Measurements from ENCODE around the gene NADSYN1.

The NADSYN1 gene

DNA sequence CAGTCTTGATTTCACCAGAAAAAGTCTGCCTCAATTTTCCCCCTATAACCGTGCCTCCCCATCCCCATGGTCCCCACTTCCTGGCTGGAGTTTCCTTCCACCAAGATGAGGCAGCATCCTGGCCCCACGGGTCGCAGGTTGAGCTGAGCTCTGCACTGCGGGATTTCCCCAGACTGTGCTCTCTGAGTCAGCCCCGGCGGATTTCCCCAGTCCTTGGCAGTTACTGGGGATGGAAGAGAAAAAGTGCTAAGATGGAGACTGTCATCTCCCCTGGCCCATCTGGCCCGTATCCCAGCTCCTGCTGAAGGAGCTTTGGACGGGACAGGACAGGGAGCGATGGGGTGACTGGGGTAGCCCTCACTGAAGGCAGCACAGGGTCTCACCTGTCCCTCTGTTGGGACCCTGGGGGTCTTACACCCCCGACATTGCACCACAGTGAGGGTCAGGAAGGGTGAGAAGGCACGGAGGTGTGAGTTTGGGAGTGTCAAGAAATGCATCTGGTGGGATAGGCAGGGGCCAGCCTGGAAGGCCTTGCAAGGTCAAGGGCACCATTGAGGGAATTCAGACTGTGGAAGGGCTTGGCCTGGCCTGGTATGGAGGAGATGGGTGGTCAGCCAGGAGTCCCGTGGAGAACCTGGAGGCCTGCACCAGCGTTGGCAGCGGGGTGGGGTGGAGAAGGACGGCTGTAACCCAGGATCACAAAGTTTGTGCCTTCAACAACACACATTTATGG, 36.5 kb downstream of the NADSYN1 start:
- Histone ChIP-seq H3K36me3 (ENCODE audit: control insufficient read depth in 1 of 2, insufficient read depth in 2 of 2, low read length in 2 of 2) (peaks cover 37 to 85% of the 10 kb centered on the region in 2 donors), H3K4me1 (ENCODE audit: control insufficient read depth in 1 of 2, insufficient read depth in 2 of 2, low read length in 2 of 2) (no peaks in the 10 kb centered on the region), H3K9me3 (ENCODE audit: control insufficient read depth in 1 of 2, low read length in 2 of 2) (no peaks in the 10 kb centered on the region), H3K27ac (ENCODE audit: low read depth, low read length) (no peak overlapping the region), H3K4me3 (ENCODE audit: low read depth in 1 of 2, low read length in 2 of 2) (no peak overlapping the region), H3K27me3 (ENCODE audit: control insufficient read depth in 1 of 2, insufficient read depth in 2 of 2, low read length in 2 of 2) (no peaks in the 10 kb centered on the region), H3K9ac (ENCODE audit: low read depth in 1 of 2, low read length in 2 of 2) (no peak overlapping the region)

DNA sequence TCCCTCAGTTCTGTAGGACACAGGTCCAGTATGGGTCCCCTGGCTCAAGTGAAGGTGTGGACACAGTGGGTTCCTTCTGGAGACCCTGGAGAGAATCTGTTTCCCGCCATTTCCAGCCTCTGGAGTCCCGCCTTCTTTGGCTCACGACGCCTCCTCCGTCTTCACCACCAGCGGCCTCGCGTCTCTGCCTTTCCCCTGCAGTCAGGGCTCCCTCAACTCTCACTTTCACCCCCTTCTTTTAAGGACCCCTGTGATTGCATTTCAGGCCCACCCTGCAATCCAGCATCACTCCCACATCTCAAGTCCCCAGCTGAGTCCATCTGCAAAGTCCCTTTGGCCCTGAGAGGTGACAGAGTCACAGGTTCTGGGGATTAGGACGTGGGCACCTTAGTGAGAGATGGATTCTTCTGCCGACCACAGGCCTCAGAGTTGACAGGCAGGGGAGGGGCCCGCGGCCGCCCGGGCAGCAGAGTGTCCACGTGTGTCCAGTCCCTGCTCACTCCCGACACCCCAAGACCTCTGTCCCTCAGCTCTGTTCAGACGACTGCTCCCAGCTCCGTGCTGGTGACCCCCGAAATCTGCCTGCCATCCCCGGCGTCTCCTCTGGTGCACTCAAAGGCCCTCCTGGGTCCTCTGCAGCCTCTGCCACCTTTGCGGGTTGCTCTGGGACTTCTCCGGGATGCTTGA, 37.2 kb downstream of the NADSYN1 start:
- no peak overlapping the region for H3K27ac ChIP-seq (ENCODE audit: low read depth, low read length)
- H3K9ac ChIP-seq (ENCODE audit: low read depth in 1 of 2, low read length in 2 of 2), result no peak overlapping the region
- no peaks in the 10 kb centered on the region for H3K27me3 ChIP-seq (ENCODE audit: control insufficient read depth in 1 of 2, insufficient read depth in 2 of 2, low read length in 2 of 2)
- no peak overlapping the region for H3K4me3 ChIP-seq (ENCODE audit: low read depth in 1 of 2, low read length in 2 of 2)
- no peaks in the 10 kb centered on the region for H3K4me1 ChIP-seq (ENCODE audit: control insufficient read depth in 1 of 2, insufficient read depth in 2 of 2, low read length in 2 of 2)
- H3K9me3 ChIP-seq (ENCODE audit: control insufficient read depth in 1 of 2, low read length in 2 of 2), result no peaks in the 10 kb centered on the region
- peaks cover 34 to 84% of the 10 kb centered on the region in 2 donors for H3K36me3 ChIP-seq (ENCODE audit: control insufficient read depth in 1 of 2, insufficient read depth in 2 of 2, low read length in 2 of 2)

DNA sequence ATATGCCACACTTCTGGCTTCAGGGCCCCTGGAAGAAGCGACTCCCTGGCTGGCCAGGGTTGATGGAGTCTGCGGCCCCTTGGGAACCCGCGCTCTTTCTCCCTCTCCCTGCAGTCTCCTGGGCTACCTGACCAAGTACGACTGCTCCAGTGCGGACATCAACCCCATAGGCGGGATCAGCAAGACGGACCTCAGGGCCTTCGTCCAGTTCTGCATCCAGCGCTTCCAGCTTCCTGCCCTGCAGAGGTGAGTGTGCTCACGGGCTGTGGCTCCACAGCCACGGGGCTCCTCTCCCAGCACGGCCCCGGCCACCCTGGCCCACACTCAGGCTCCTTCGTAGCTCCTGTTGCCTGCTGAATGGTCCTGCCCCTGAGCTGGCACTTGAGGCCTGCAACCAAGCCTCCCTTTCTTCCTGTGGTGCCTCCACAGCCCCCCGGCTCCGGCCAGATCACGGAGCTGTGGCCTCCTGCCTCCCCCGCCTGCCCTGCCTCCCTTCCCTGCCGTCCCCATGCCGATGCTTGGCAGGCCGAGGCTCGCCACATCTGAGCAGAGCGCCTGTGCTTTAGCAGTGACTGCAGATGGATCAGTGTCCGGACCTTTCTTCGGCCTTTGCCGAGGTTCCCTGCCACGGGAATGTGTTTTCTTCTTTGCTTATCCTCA, 37.9 kb downstream of the NADSYN1 start:
- Histone ChIP-seq H3K4me3 (ENCODE audit: low read depth in 1 of 2, low read length in 2 of 2) (no peak overlapping the region), H3K4me1 (ENCODE audit: control insufficient read depth in 1 of 2, insufficient read depth in 2 of 2, low read length in 2 of 2) (no peaks in the 10 kb centered on the region), H3K27me3 (ENCODE audit: control insufficient read depth in 1 of 2, insufficient read depth in 2 of 2, low read length in 2 of 2) (no peaks in the 10 kb centered on the region), H3K9ac (ENCODE audit: low read depth in 1 of 2, low read length in 2 of 2) (no peak overlapping the region), H3K27ac (ENCODE audit: low read depth, low read length) (no peak overlapping the region), H3K9me3 (ENCODE audit: control insufficient read depth in 1 of 2, low read length in 2 of 2) (no peaks in the 10 kb centered on the region), H3K36me3 (ENCODE audit: control insufficient read depth in 1 of 2, insufficient read depth in 2 of 2, low read length in 2 of 2) (peaks cover 32 to 84% of the 10 kb centered on the region in 2 donors)

DNA sequence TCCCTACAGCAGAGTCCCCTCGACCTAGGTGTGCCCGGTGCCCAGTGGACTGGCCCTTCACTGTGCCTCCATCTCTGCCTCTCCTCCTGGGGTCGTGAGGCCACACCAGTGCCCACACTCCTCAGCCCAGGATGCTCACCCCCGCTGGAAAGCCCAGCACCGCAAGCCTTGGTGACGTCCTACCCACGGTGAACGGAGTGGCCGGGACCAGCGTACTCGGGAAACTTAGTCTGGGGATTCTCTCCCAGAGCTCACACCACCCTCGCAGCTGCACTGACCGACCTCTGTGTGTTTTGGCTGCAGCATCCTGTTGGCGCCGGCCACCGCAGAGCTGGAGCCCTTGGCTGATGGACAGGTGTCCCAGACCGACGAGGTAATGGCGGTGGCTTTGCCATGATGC, 38.5 kb downstream of the NADSYN1 start:
- Histone ChIP-seq H3K9me3 (ENCODE audit: control insufficient read depth in 1 of 2, low read length in 2 of 2) (no peaks in the 10 kb centered on the region), H3K27ac (ENCODE audit: low read depth, low read length) (no peak overlapping the region), H3K27me3 (ENCODE audit: control insufficient read depth in 1 of 2, insufficient read depth in 2 of 2, low read length in 2 of 2) (no peaks in the 10 kb centered on the region), H3K36me3 (ENCODE audit: control insufficient read depth in 1 of 2, insufficient read depth in 2 of 2, low read length in 2 of 2) (peaks cover 32 to 84% of the 10 kb centered on the region in 2 donors), H3K9ac (ENCODE audit: low read depth in 1 of 2, low read length in 2 of 2) (no peak overlapping the region), H3K4me3 (ENCODE audit: low read depth in 1 of 2, low read length in 2 of 2) (no peak overlapping the region), H3K4me1 (ENCODE audit: control insufficient read depth in 1 of 2, insufficient read depth in 2 of 2, low read length in 2 of 2) (no peaks in the 10 kb centered on the region)

DNA sequence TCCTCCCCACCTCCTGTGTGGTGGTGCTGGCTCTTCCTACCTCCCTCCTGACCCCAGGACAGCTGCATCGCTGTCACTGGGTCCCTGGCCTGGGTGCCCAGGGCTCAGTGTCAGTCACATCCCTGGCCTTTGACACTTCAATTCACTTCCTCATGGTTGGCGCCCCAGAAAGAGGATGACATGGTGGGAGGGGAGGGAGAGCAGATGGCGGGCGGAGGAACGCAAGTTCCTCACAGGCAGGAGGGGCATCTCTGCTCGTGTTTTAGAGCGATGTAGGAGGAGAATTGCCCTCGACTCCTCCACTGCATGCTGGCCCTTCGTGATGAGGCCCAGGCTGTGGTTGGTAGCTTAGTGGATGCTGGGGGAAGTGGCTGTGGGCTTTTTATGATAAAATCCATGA, 38.9 kb downstream of the NADSYN1 start:
- Histone ChIP-seq H3K9me3 (ENCODE audit: control insufficient read depth in 1 of 2, low read length in 2 of 2) (no peaks in the 10 kb centered on the region), H3K36me3 (ENCODE audit: control insufficient read depth in 1 of 2, insufficient read depth in 2 of 2, low read length in 2 of 2) (peaks cover 33 to 86% of the 10 kb centered on the region in 2 donors), H3K4me1 (ENCODE audit: control insufficient read depth in 1 of 2, insufficient read depth in 2 of 2, low read length in 2 of 2) (no peaks in the 10 kb centered on the region), H3K27me3 (ENCODE audit: control insufficient read depth in 1 of 2, insufficient read depth in 2 of 2, low read length in 2 of 2) (no peaks in the 10 kb centered on the region), H3K27ac (ENCODE audit: low read depth, low read length) (no peak overlapping the region), H3K4me3 (ENCODE audit: low read depth in 1 of 2, low read length in 2 of 2) (no peak overlapping the region), H3K9ac (ENCODE audit: low read depth in 1 of 2, low read length in 2 of 2) (no peak overlapping the region)

DNA sequence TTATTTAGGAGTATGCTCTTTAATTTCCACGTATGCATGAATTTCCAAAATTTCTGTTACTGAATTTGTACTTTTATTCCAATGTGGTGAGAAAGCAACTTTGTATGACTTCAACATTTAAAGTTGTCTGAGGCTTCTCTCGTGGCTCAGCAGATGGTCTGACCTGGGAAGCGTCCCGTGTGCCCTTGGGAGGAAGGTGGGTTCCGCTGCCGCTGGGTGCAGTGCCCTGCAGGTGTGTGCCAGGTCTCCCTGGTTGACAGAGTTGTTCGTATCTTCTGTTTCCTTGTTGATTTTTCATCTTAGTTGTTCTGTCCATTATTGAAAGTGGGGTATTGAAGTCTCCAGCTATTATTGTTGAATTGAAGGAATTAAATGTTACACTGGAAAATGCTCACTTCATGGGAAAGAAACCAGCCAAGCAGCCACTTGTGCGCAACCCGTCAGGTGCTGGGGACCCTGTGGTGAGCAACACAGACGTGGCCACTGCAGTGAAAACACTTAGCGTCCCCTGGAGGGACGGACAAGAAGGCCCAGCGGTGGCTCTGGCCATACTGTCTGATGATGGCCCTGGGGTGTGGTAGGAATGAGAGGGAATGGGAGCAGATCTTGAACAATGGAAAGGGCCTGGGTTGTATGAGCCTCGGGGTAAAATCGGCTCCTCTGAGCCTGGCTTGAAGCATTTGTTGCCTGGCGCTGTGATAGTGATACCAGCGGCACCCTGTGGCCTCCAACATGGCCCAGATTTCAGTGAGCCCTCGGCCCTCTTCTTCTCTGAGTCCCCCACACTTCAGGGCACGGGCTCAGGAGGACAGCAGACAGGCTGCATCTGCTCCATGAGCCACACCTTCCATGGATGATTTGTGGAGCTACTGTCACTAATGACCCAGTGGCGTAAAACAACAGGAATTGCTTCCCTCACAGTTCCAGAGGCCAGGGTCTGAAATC, 42.6 kb downstream of the NADSYN1 start:
- Histone ChIP-seq H3K9me3 (ENCODE audit: control insufficient read depth in 1 of 2, low read length in 2 of 2) (no peaks in the 10 kb centered on the region), H3K27ac (ENCODE audit: low read depth, low read length) (no peak overlapping the region), H3K4me1 (ENCODE audit: control insufficient read depth in 1 of 2, insufficient read depth in 2 of 2, low read length in 2 of 2) (no peaks in the 10 kb centered on the region), H3K36me3 (ENCODE audit: control insufficient read depth in 1 of 2, insufficient read depth in 2 of 2, low read length in 2 of 2) (peaks cover 59 to 91% of the 10 kb centered on the region in 2 donors), H3K4me3 (ENCODE audit: low read depth in 1 of 2, low read length in 2 of 2) (no peak overlapping the region), H3K27me3 (ENCODE audit: control insufficient read depth in 1 of 2, insufficient read depth in 2 of 2, low read length in 2 of 2) (no peaks in the 10 kb centered on the region), H3K9ac (ENCODE audit: low read depth in 1 of 2, low read length in 2 of 2) (no peak overlapping the region)

DNA sequence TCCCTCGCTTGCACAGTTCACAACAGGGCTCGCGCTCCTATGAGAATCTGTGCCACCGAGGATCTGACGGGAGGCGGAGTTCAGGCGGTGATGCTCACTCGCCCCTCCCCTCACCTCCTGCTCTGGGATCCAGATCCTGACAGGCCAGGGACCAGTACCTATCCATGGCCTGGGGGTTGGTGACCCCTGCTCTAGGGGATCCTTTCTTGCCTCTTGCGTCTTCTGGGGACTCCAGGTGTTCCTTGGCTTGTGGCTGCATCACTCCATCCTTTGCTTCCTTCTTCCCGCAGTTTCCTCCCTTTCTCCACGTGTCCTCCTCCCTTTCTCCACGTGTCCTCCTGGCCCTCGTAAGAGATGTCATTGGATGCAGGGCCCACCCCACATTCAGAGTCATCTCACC, 43.4 kb downstream of the NADSYN1 start:
- H3K36me3 ChIP-seq (ENCODE audit: control insufficient read depth in 1 of 2, insufficient read depth in 2 of 2, low read length in 2 of 2), result peaks cover 64 to 91% of the 10 kb centered on the region in 2 donors
- no peaks in the 10 kb centered on the region for H3K9me3 ChIP-seq (ENCODE audit: control insufficient read depth in 1 of 2, low read length in 2 of 2)
- H3K27ac ChIP-seq (ENCODE audit: low read depth, low read length), result no peak overlapping the region
- H3K4me1 ChIP-seq (ENCODE audit: control insufficient read depth in 1 of 2, insufficient read depth in 2 of 2, low read length in 2 of 2), result no peaks in the 10 kb centered on the region
- H3K9ac ChIP-seq (ENCODE audit: low read depth in 1 of 2, low read length in 2 of 2), result no peak overlapping the region
- no peaks in the 10 kb centered on the region for H3K27me3 ChIP-seq (ENCODE audit: control insufficient read depth in 1 of 2, insufficient read depth in 2 of 2, low read length in 2 of 2)
- no peak overlapping the region for H3K4me3 ChIP-seq (ENCODE audit: low read depth in 1 of 2, low read length in 2 of 2)

DNA sequence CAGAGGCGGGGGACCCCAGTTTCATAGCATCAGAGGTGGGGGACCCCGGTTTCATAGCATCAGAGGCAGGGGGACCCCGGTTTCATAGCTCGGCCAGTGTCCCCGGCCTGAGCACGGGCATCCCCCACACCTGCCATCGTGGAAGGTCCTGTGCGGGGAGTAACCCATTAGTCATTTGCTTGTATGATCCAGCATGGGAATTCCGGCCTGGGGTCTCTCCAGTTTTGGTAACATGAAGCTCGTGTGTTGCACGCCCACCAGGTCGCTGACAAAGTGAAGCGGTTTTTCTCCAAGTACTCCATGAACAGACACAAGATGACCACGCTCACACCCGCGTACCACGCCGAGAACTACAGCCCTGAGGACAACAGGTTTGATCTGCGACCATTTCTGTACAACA, 45.1 kb downstream of the NADSYN1 start:
- Histone ChIP-seq H3K27me3 (ENCODE audit: control insufficient read depth in 1 of 2, insufficient read depth in 2 of 2, low read length in 2 of 2) (no peaks in the 10 kb centered on the region), H3K4me3 (ENCODE audit: low read depth in 1 of 2, low read length in 2 of 2) (no peak overlapping the region), H3K4me1 (ENCODE audit: control insufficient read depth in 1 of 2, insufficient read depth in 2 of 2, low read length in 2 of 2) (no peaks in the 10 kb centered on the region), H3K9me3 (ENCODE audit: control insufficient read depth in 1 of 2, low read length in 2 of 2) (no peaks in the 10 kb centered on the region), H3K36me3 (ENCODE audit: control insufficient read depth in 1 of 2, insufficient read depth in 2 of 2, low read length in 2 of 2) (peaks cover 60 to 87% of the 10 kb centered on the region in 2 donors), H3K9ac (ENCODE audit: low read depth in 1 of 2, low read length in 2 of 2) (no peak overlapping the region), H3K27ac (ENCODE audit: low read depth, low read length) (no peak overlapping the region)

DNA sequence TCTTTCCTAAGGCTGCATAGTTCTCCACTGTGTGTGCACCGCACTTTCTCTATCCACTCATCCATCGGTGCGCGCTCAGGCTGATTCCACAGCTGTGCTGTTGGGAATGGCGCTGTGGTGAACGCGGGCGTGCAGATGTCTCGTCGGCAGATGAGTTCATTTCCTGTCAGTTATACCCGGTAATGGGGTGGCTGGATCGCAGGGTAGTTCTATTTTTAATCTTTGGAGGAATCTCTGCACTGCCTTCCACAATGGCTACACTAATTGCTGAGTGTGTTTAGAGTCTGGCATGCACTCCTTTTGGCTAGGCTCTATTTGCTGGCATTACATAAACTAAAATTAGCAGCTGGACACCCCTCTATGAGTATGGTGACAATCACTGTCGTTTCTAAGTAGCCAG, 46.1 kb downstream of the NADSYN1 start:
- Histone ChIP-seq H3K27ac (ENCODE audit: low read depth, low read length) (no peak overlapping the region), H3K9ac (ENCODE audit: low read depth in 1 of 2, low read length in 2 of 2) (no peak overlapping the region), H3K9me3 (ENCODE audit: control insufficient read depth in 1 of 2, low read length in 2 of 2) (no peaks in the 10 kb centered on the region), H3K4me1 (ENCODE audit: control insufficient read depth in 1 of 2, insufficient read depth in 2 of 2, low read length in 2 of 2) (no peaks in the 10 kb centered on the region), H3K4me3 (ENCODE audit: low read depth in 1 of 2, low read length in 2 of 2) (no peak overlapping the region), H3K27me3 (ENCODE audit: control insufficient read depth in 1 of 2, insufficient read depth in 2 of 2, low read length in 2 of 2) (no peaks in the 10 kb centered on the region), H3K36me3 (ENCODE audit: control insufficient read depth in 1 of 2, insufficient read depth in 2 of 2, low read length in 2 of 2) (peaks cover 64 to 93% of the 10 kb centered on the region in 2 donors)

Measured in duodenal mucosa (tissue), 2 donors.